ENCODE measurements around the gene COX6A2.
"Not testable (repeated sequence)": the region's sequence is repeated elsewhere in the genome, so short reads cannot be mapped to it uniquely, and the experiment has no call there.

Gene COX6A2

GRCh38 chr16:31461921-31462804 lies 34.0 kb upstream of the COX6A2 start:
- DNase-seq, result no peak

DNA sequence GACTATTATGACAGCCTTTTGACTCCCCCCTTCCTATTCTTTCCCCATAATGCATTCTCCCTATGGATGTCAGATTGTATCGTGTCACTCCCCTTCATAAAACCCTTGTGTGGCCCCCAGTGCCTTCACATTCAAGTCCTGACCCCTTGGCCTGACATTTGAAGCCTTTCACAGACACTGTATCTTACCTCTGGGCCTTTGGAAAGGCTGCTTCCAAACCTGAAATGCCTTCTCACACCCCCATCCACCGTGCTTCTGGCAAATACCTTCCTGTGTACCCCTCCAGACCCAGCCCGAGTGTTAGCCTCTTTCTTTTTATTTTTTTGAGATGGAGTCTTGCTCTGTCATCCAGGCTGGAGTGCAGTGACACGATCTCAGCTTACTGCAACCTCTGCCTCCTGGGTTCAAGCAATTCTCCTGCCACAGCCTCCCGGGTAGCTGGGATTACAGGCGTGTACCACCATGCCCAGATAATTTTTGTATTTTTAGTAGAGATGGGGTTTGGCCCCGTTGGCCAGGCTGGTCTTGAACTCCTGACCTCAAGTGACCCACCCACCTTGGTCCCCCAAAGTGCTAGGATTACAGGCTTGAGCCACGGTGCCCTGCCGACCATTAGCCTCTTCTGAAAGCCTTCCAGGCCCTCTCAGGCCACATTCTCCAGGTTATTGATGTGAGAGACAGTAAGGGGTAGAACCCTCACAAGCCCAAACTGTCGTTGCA lies 33.2 kb upstream of the COX6A2 start:
- DNase-seq, result no peak

- DNase-seq, result no peak
These were observed 32.4 kb upstream of the COX6A2 start for GRCh38 chr16:31460582-31461002.

DNA sequence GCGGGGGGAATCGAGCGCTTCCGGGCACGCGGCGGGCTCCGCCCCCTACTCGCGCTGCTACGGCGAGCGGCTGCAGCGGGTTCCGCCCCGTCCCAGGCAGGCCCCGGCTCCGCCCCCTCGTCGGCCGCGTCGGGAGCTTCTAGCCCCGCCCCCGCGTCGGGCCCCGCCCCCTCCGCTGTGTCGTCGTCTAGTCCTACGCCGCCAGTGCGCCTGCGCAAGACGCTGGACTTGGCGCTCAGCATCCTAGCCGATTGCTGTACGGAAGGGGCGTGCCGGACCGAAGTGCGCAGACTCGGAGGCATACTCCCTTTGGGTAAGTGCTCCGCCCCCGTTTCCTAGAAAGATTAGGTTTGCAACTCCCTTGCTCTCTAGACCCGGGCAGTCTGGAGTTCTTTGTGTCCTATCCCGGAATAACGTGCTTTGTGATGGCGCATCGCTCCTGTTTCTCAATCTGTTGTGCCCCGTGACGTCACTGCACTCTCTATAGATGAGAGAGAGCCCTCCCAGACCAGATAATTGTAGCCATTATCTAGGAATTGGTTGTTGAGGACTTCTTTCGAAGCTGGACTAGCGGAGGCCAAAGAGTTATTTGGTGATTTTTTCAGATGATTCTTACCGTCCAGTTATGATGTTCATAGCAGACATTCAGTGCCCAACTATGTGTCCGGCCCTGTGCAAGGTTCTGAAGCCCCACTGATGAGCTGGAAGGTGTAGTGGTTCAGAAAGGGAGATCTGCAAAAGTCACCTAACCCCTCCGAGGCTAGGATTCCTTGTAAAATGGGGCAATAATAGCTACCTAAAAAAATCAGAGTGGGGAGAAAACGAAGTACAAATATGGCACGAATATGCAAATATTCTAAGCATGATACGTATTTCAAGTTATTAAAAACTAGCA lies 31.8 kb upstream of the COX6A2 start:
- peak; percentile 100 for DNase-seq

- DNase-seq, result peak; percentile 97
These were observed 30.9 kb upstream of the COX6A2 start, which contains the start of gene ARMC5 for GRCh38 chr16:31458844-31459686. TSS of gene ARMC5 (plus strand) at chr16:31459501. CDS start at chr16:31459525, 24 bp downstream.

- DNase-seq, result peak; percentile 49
These were observed 30.1 kb upstream of the COX6A2 start for GRCh38 chr16:31458073-31458843.

GRCh38 chr16:31456988-31457360 lies 28.8 kb upstream of the COX6A2 start:
- no peak for DNase-seq

- peak; percentile 27 for DNase-seq
These were observed 27.6 kb upstream of the COX6A2 start for GRCh38 chr16:31455601-31456314.

DNA sequence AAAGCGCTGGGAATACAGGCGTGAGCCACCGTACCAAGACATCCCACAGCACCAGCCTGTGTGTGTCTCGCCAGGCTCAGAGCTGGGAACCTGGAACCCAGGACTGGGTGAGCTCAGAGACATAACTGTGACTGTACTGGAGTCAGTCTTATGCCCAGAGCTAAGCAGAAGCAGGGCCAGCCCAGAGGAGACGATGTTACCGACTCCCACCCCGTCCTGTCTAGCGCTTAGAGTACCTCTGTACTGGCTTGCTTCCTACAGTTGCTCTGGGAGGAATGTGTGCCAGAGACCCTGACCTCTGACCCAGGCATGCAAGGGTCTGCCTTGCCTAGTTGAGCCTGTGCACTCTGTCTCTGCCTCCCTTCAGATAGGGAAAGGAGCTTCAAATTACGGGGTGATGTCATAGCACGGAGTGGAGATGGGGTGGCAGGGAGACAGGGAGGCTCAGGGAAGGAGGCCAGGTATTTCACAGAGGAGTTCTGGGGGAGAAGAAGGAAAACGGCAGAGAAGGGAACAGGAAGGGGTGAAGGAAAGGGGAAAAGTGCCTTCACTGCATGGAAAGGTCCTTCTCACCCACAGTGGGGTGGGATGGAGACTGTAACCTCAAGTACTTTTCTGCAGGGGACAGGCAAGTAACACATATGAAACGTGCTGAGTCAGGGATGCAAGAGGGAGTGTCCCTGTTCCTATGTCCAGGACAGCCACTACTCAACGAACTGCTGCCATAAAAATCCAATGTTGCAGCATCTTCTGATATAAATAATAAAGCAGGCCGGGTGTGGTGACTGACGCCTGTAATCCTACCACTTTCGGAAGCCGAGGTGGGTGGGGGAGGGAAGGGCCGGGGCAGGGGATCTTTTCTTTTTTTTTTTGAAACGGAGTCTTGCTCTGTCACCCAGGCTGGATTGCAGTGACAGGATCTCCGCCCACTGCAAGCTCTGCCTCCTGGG lies 25.4 kb upstream of the COX6A2 start:
- no peak for DNase-seq

- DNase-seq, result no peak
These were observed 24.5 kb upstream of the COX6A2 start for GRCh38 chr16:31452631-31453106.

DNA sequence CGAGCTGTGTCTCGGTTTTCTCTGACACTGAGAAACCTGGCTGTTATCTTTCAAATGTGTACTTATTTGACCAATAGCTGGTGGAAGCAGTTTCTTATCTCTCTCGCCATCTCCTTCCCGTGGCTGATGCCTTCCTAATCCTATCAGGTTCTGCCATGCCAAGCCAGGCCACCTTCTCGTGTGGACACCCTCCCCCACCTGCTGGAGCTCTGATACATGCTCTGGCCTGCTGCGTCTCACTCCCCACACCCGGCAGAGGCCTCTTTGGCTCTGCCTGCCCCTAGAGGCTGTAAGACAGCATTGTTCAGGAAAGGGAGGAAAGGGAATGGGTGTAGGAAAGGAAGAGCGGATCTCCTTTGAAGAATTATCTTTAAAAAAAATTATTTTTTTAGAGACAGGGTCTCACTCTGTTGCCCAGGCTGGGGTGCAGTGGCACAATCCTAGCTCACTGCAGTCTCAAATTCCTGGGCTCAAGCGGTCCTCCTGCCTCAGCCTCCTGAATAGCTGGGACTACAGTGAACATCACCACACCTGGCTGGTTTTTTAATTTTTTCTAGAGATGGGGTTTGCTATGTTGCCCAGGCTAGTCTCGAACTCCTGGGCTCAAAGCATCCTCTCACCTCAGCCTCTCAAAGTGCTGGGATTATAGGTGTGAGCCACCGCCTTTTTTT lies 23.7 kb upstream of the COX6A2 start:
- no peak for DNase-seq

GRCh38 chr16:31451201-31451600 lies 23.0 kb upstream of the COX6A2 start:
- DNase-seq, result no peak

- not testable (repeated sequence) for DNase-seq
These were observed 17.8 kb upstream of the COX6A2 start for GRCh38 chr16:31445931-31446330.

- DNase-seq, result no peak
These were observed 13.8 kb upstream of the COX6A2 start for GRCh38 chr16:31441956-31442355.

DNA sequence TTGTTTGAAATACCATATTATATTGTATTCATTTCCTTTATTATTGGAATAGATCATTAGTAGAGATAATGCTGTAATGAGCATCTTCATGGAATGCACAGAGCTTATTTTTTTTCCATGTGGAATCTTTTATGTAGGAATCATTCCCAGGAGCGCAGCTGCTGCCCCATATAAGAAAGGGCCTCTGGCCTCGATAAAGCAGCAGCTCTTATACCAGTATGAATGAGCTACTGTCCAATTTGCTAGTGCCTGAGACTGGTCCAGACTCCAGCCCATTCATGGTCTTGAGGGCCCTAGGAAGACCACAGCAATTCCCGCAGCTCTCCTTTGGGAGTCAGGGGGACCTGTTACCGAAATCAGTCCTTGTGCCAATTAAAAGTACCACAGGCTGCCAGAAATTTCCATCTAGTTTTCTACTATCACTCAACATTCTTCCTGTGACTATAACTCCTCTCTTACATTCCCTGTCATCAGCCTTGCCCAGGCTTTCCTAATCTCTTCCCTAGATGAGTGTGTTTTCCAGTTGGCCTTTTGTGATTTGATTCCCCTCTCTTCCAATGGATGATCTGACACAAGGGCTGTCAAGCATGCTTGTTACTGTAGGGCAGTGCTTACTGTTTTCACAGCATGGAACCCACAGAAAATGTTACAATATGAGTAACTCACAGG lies 12.5 kb upstream of the COX6A2 start:
- DNase-seq, result no peak

DNA sequence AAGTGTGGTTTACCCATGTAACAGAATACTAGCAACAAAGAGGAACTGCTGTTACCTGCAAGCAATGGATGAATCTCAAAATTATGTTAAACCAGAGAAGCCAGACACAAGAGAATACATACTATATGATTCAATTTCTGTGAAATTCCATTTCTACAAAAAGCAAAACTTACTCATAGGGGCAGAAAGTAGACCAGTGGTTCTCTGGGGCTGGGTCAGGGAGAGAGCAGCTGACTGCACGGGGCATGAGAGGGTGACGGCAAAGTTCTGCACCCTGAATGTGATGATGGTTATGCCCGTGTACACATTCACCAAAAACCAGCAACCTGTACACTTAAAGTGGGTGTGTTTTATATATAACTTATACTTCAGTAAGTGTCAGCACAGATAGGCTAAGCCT lies 11.4 kb upstream of the COX6A2 start:
- DNase-seq, result no peak

GRCh38 chr16:31439023-31439422 lies 10.9 kb upstream of the COX6A2 start:
- not testable (repeated sequence) for DNase-seq

GRCh38 chr16:31438414-31438813 lies 10.3 kb upstream of the COX6A2 start:
- DNase-seq, result no peak
